GM12878 (cell line): ENCODE data around the gene ZNF780B. TPM values are rescaled to one million over a fixed set of nuclear protein-coding genes. Genes with fewer than 3 reads are reported as not detected.

Experiments
- ATAC-seq: fragments of 200-7000 bp; cut with Tn5 transposase; 3 replicates; pipeline ENCODE4 v1.9.1; 2020; ENCODE audit warnings: mild to moderate bottlenecking, moderate library complexity
- BruUV-seq: library from RNA; stranded (reverse); fragments of 400-500 nt; replicated peaks from 2 replicates; lab custom pipeline; 2021; lab: Mats Ljungman, UMichigan
- CTCF ChIA-PET: fragments of 300-600 bp; sonication (Branson Sonifier 250); formaldehyde crosslinking; extraction: SDS; loops from one replicate; lab custom pipeline; 2021; ENCODE audit warnings: inconsistent platforms; lab: Yijun Ruan, JAX
- POLR2A ChIA-PET: fragments of 350-600 bp; formaldehyde crosslinking; extraction: SDS; loops from one replicate; lab custom pipeline; 2021; ENCODE audit warnings: inconsistent platforms; lab: Charles Lee
- RAD21 ChIA-PET: fragments of 300-600 bp; sonication (Branson Sonifier 250); formaldehyde crosslinking; loops from one replicate; lab custom pipeline; 2023; ENCODE audit warnings: antibody characterized with exemption; ENCODE audit not compliant: unreplicated experiment; lab: Charles Lee
- SMC1A ChIA-PET: fragments of 300-600 bp; sonication (Branson Sonifier 250); formaldehyde crosslinking; loops from one replicate; lab custom pipeline; 2023; ENCODE audit not compliant: unreplicated experiment, uncharacterized antibody; lab: Charles Lee
- DNase-seq: peaks from one replicate; pipeline ENCODE4 v3.0.0-alpha.2; 2011; ENCODE audit warnings: low read depth, low spot score
- FAIRE-seq: peaks from 3 replicates; lab custom pipeline; 2011; peaks lifted over from hg19 to GRCh38; lab: Jason Lieb, UNC
- H2AFZ ChIP-seq: 2 replicates; pipeline ENCODE4 v1.6.0; 2011; ENCODE audit warnings: low read depth, low read length, control low read depth; ENCODE audit not compliant: control insufficient read depth
- H3K27ac ChIP-seq: 2 replicates; pipeline ENCODE4 v1.5.1; 2011; ENCODE audit warnings: control low read depth; ENCODE audit not compliant: control insufficient read depth, insufficient read depth
- H3K27me3 ChIP-seq, 2 experiments: replicated peaks in 1 of 2; 2 replicates each; pipeline versions ENCODE4 v1.6.0 to v1.6.1; 2011; ENCODE audit warnings: low read length in 1 of 2; ENCODE audit not compliant: control insufficient read depth in 2 of 2, insufficient read depth in 2 of 2
- H3K36me3 ChIP-seq, 2 experiments: 2 replicates each; pipeline ENCODE4 v1.5.1; 2011; ENCODE audit warnings: low read length in 1 of 2; ENCODE audit not compliant: control insufficient read depth in 2 of 2, insufficient read depth in 2 of 2
- H3K4me1 ChIP-seq: 2 replicates; pipeline ENCODE4 v1.6.1; 2011; ENCODE audit warnings: mild to moderate bottlenecking, low read length, moderate library complexity, mixed read lengths; ENCODE audit not compliant: control insufficient read depth, insufficient read depth
- H3K4me2 ChIP-seq: 2 replicates; pipeline ENCODE4 v1.6.0; 2011; ENCODE audit warnings: control low read depth; ENCODE audit not compliant: control insufficient read depth, insufficient read depth
- H3K4me3 ChIP-seq: fragments of 200-600 bp; sonication (generic); 2 replicates; pipeline ENCODE4 v1.5.1; 2016
- H3K79me2 ChIP-seq: 2 replicates; pipeline ENCODE4 v1.6.0; 2011; ENCODE audit warnings: low read length; ENCODE audit not compliant: control insufficient read depth, insufficient read depth
- H3K9ac ChIP-seq: 2 replicates; pipeline ENCODE4 v1.8.0; 2011; ENCODE audit warnings: low read length, control low read depth, mixed read lengths; ENCODE audit not compliant: control insufficient read depth, insufficient read depth
- H3K9me3 ChIP-seq: replicated peaks from 3 replicates; pipeline ENCODE4 v1.5.1; 2011; ENCODE audit warnings: mild to moderate bottlenecking, low read length; ENCODE audit not compliant: control insufficient read depth, insufficient read depth
- H4K20me1 ChIP-seq: 2 replicates; pipeline ENCODE4 v1.6.0; 2011; ENCODE audit not compliant: control insufficient read depth, insufficient read depth
- MTA3 ChIP-seq: IDR thresholded peaks from 2 replicates; pipeline ENCODE4 v1.6.1; 2012; ENCODE audit warnings: low read length, inconsistent platforms, borderline replicate concordance
- RAD21 ChIP-seq: IDR thresholded peaks from 2 replicates; pipeline ENCODE4 v1.6.1; 2011; ENCODE audit warnings: mild to moderate bottlenecking, low read depth, low read length, moderate library complexity; ENCODE audit not compliant: insufficient read depth
- RBBP5 ChIP-seq: fragments of 200-600 bp; sonication (generic); conservative IDR thresholded peaks from 2 replicates; pipeline ENCODE4 v1.6.1; 2016
- SMC3 ChIP-seq: IDR thresholded peaks from 2 replicates; pipeline ENCODE4 v1.6.1; 2011; ENCODE audit warnings: low read length, improper control_type of control experiment, borderline replicate concordance
- YBX1 ChIP-seq: fragments of 450-650 bp; IDR thresholded peaks from 2 replicates; pipeline ENCODE4 v1.6.1; 2016; ENCODE audit warnings: antibody characterized with exemption
- ZNF274 ChIP-seq: IDR thresholded peaks from one replicate; pipeline ENCODE4 v1.8.0; 2011; ENCODE audit not compliant: insufficient read length, insufficient read depth
- ZZZ3 ChIP-seq: IDR thresholded peaks from 2 replicates; pipeline ENCODE4 v1.6.1; 2011; ENCODE audit warnings: low read depth; ENCODE audit not compliant: control insufficient read depth, insufficient read length
- WGBS: methylation state at CpG from one replicate; pipeline ENCODE4 v1.1.6; 2016; ENCODE audit warnings: low lambda C conversion rate; ENCODE audit not compliant: insufficient replicate concordance, insufficient coverage; ENCODE audit errors: missing lambda C conversion rate; 5-methylcytosine and 5-hydroxymethylcytosine counted together
- in situ Hi-C: fragments of 300-500 bp; cut with MboI; formaldehyde crosslinking; loops from 9 replicates; pipeline ENCODE4 v1.14.3; 2018; ENCODE audit warnings: mixed read lengths
- intact Hi-C: fragments of 100-400 bp; cut with micrococcal nuclease; formaldehyde crosslinking; loops from one replicate; pipeline ENCODE4 v1.14.2; 2022; ENCODE audit not compliant: unreplicated experiment
- polyA plus RNA-seq, 11 experiments: library from polyadenylated mRNA; depleted of rRNA in 4 of 11; unstranded in 6 of 11; stranded (reverse) in 5 of 11; fragments of >200 nt; fragmentation: Nextera tagmentation in 4 of 11; fragmentation: Illumina TruSeq in 1 of 11; extraction: Ambion mirVana in 4 of 11; extraction: Trizol in 1 of 11; gene quantifications; 1 replicate in 1 of 11; 2 replicates in 10 of 11; pipeline versions ENCODE4 v1.2.1 to v1.2.3, GENCODE V29; 2011 to 2016; ENCODE audit warnings: inconsistent platforms in 2 of 11, missing spikeins in 2 of 11, low read depth in 1 of 11
- total RNA-seq, 4 experiments: library from RNA; depleted of rRNA in 3 of 4; stranded (reverse); fragments of >200 nt in 3 of 4; fragmentation: Illumina TruSeq in 1 of 4; extraction: Trizol in 1 of 4; gene quantifications; 2 replicates each; pipeline versions ENCODE4 v1.2.1 to v1.2.3, GENCODE V29; 2013 to 2021
- TF ChIP-seq, protein P1 (sequence below): IDR thresholded peaks from 2 replicates; pipeline ENCODE4 v1.6.1; 2011; ENCODE audit warnings: borderline replicate concordance, low read depth, mild to moderate bottlenecking, moderate library complexity, mixed read lengths, low read length; ENCODE audit not compliant: insufficient read depth; ENCODE audit errors: extremely low read length
- TF ChIP-seq, protein P2 (sequence below): fragments of 450-650 bp; IDR thresholded peaks from 2 replicates; pipeline ENCODE4 v1.6.1; 2017; ENCODE audit warnings: mild to moderate bottlenecking
- TF ChIP-seq, protein P3 (sequence below): IDR thresholded peaks from 2 replicates; pipeline ENCODE4 v1.6.1; 2012; ENCODE audit warnings: low read depth, low read length, improper control_type of control experiment
- TF ChIP-seq, protein P4 (sequence below): fragments of 450-650 bp; IDR thresholded peaks from 2 replicates; pipeline ENCODE4 v1.6.1; 2017; ENCODE audit warnings: mild to moderate bottlenecking, low read depth, inconsistent platforms; ENCODE audit not compliant: poor library complexity, severe bottlenecking
- TF ChIP-seq, protein P5 (sequence below): IDR thresholded peaks from 2 replicates; pipeline ENCODE4 v1.6.1; 2011; ENCODE audit warnings: mild to moderate bottlenecking, low read depth, low read length, moderate library complexity; ENCODE audit not compliant: insufficient replicate concordance

ZNF780B gene
- total and polyA plus RNA-seq, 10 of the 15 experiments (the other 5 are each of a cell fraction or from before 2014, with no cell fraction given), result 7.3 to 24.0 (median 12.3) TPM

DNA sequence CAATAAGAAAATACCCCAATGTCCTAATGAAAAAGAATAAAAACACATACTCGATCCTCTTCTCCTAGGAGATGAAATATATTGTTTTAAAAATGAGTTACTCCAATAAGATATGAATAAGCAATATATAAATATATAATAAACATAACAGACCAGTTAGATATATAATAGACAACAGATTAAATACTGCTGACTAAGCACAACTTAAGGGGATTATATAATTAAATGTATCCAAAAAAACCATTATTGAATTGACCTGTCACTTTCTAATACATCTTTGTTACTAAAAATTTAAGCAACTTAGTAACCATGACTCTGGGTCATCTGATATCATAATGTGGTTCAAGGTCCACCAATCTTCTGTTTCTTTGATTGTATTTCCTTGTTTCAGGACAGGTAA lies 14.0 kb upstream of the ZNF780B start:
- Histone ChIP-seq H3K36me3 (peaks cover 0 to 8% of the 10 kb centered on the region in 2 experiments; a peak in 3 of 4 replicates), H3K4me1 (no peaks in the 10 kb centered on the region), H3K79me2 (no peaks in the 10 kb centered on the region), H3K9me3 (peaks cover 22% of the 10 kb centered on the region), H3K27ac (no peak overlapping the region), H4K20me1 (no peaks in the 10 kb centered on the region), H3K27me3 (no peaks in the 10 kb centered on the region), H2AFZ (no peak overlapping the region), H3K4me2 (no peak overlapping the region), H3K4me3 (no peak overlapping the region), H3K9ac (no peak overlapping the region)
- SMC1A ChIA-PET, result no interaction called here
- intact Hi-C loops, result no loop called here
- ATAC-seq (no peak), FAIRE-seq (no peak), DNase-seq (no peak)
- CTCF ChIA-PET, result interaction anchor here (0.5 kb wide), 1 partner anchor 71 kb away, joined by 3 read pairs; no protein-coding TSS in a partner anchor
- POLR2A ChIA-PET, result no interaction called here
- WGBS, result 92% methylated on average over 1 of the region's 1 CpG
- BruUV-seq, result no TSS peak
- in situ Hi-C loops, result no loop called here
- TF ChIP-seq, protein P1, sequence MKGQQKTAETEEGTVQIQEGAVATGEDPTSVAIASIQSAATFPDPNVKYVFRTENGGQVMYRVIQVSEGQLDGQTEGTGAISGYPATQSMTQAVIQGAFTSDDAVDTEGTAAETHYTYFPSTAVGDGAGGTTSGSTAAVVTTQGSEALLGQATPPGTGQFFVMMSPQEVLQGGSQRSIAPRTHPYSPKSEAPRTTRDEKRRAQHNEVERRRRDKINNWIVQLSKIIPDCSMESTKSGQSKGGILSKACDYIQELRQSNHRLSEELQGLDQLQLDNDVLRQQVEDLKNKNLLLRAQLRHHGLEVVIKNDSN, result no peak
- TF ChIP-seq YBX1, result no peak
- no peak for TF ChIP-seq ZZZ3
- TF ChIP-seq, protein P2, sequence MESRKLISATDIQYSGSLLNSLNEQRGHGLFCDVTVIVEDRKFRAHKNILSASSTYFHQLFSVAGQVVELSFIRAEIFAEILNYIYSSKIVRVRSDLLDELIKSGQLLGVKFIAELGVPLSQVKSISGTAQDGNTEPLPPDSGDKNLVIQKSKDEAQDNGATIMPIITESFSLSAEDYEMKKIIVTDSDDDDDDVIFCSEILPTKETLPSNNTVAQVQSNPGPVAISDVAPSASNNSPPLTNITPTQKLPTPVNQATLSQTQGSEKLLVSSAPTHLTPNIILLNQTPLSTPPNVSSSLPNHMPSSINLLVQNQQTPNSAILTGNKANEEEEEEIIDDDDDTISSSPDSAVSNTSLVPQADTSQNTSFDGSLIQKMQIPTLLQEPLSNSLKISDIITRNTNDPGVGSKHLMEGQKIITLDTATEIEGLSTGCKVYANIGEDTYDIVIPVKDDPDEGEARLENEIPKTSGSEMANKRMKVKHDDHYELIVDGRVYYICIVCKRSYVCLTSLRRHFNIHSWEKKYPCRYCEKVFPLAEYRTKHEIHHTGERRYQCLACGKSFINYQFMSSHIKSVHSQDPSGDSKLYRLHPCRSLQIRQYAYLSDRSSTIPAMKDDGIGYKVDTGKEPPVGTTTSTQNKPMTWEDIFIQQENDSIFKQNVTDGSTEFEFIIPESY, result no peak
- TF ChIP-seq, protein P3, sequence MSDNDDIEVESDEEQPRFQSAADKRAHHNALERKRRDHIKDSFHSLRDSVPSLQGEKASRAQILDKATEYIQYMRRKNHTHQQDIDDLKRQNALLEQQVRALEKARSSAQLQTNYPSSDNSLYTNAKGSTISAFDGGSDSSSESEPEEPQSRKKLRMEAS, result no peak
- no peak for TF ChIP-seq MTA3
- no peak for TF ChIP-seq RAD21
- TF ChIP-seq, protein P4, sequence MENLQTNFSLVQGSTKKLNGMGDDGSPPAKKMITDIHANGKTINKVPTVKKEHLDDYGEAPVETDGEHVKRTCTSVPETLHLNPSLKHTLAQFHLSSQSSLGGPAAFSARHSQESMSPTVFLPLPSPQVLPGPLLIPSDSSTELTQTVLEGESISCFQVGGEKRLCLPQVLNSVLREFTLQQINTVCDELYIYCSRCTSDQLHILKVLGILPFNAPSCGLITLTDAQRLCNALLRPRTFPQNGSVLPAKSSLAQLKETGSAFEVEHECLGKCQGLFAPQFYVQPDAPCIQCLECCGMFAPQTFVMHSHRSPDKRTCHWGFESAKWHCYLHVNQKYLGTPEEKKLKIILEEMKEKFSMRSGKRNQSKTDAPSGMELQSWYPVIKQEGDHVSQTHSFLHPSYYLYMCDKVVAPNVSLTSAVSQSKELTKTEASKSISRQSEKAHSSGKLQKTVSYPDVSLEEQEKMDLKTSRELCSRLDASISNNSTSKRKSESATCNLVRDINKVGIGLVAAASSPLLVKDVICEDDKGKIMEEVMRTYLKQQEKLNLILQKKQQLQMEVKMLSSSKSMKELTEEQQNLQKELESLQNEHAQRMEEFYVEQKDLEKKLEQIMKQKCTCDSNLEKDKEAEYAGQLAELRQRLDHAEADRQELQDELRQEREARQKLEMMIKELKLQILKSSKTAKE, result no peak
- TF ChIP-seq RBBP5, result no peak
- no peak for TF ChIP-seq ZNF274
- TF ChIP-seq, protein P5, sequence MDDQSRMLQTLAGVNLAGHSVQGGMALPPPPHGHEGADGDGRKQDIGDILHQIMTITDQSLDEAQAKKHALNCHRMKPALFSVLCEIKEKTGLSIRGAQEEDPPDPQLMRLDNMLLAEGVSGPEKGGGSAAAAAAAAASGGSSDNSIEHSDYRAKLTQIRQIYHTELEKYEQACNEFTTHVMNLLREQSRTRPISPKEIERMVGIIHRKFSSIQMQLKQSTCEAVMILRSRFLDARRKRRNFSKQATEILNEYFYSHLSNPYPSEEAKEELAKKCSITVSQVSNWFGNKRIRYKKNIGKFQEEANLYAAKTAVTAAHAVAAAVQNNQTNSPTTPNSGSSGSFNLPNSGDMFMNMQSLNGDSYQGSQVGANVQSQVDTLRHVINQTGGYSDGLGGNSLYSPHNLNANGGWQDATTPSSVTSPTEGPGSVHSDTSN, result no peak
- TF ChIP-seq SMC3, result no peak
- RAD21 ChIA-PET, result no interaction called here
